GM12878 (cell line): Measurements from ENCODE around the gene KIFAP3. TPM values are rescaled to one million over a fixed set of nuclear protein-coding genes. Genes with fewer than 3 reads are reported as not detected.

ENCODE experiments used
- ATAC-seq: fragments of 200-7000 bp; cut with Tn5 transposase; 3 replicates; pipeline ENCODE4 v1.9.1; 2020; ENCODE audit warnings: mild to moderate bottlenecking, moderate library complexity
- BruUV-seq: library from RNA; stranded (reverse); fragments of 400-500 nt; replicated peaks from 2 replicates; lab custom pipeline; 2021; lab: Mats Ljungman, UMichigan
- CTCF ChIA-PET: fragments of 300-600 bp; sonication (Branson Sonifier 250); formaldehyde crosslinking; extraction: SDS; loops from one replicate; lab custom pipeline; 2021; ENCODE audit warnings: inconsistent platforms; lab: Yijun Ruan, JAX
- POLR2A ChIA-PET: fragments of 350-600 bp; formaldehyde crosslinking; extraction: SDS; loops from one replicate; lab custom pipeline; 2021; ENCODE audit warnings: inconsistent platforms; lab: Charles Lee
- RAD21 ChIA-PET: fragments of 300-600 bp; sonication (Branson Sonifier 250); formaldehyde crosslinking; loops from one replicate; lab custom pipeline; 2023; ENCODE audit warnings: antibody characterized with exemption; ENCODE audit not compliant: unreplicated experiment; lab: Charles Lee
- SMC1A ChIA-PET: fragments of 300-600 bp; sonication (Branson Sonifier 250); formaldehyde crosslinking; loops from one replicate; lab custom pipeline; 2023; ENCODE audit not compliant: unreplicated experiment, uncharacterized antibody; lab: Charles Lee
- DNase-seq: peaks from one replicate; pipeline ENCODE4 v3.0.0-alpha.2; 2011; ENCODE audit warnings: low read depth, low spot score
- FAIRE-seq: peaks from 3 replicates; lab custom pipeline; 2011; peaks lifted over from hg19 to GRCh38; lab: Jason Lieb, UNC
- H2AFZ ChIP-seq: 2 replicates; pipeline ENCODE4 v1.6.0; 2011; ENCODE audit warnings: low read depth, low read length, control low read depth; ENCODE audit not compliant: control insufficient read depth
- H3K27ac ChIP-seq: 2 replicates; pipeline ENCODE4 v1.5.1; 2011; ENCODE audit warnings: control low read depth; ENCODE audit not compliant: control insufficient read depth, insufficient read depth
- H3K27me3 ChIP-seq, 2 experiments: replicated peaks in 1 of 2; 2 replicates each; pipeline versions ENCODE4 v1.6.0 to v1.6.1; 2011; ENCODE audit warnings: low read length in 1 of 2; ENCODE audit not compliant: control insufficient read depth in 2 of 2, insufficient read depth in 2 of 2
- H3K36me3 ChIP-seq, 2 experiments: 2 replicates each; pipeline ENCODE4 v1.5.1; 2011; ENCODE audit warnings: low read length in 1 of 2; ENCODE audit not compliant: control insufficient read depth in 2 of 2, insufficient read depth in 2 of 2
- H3K4me1 ChIP-seq: 2 replicates; pipeline ENCODE4 v1.6.1; 2011; ENCODE audit warnings: mild to moderate bottlenecking, low read length, moderate library complexity, mixed read lengths; ENCODE audit not compliant: control insufficient read depth, insufficient read depth
- H3K4me2 ChIP-seq: 2 replicates; pipeline ENCODE4 v1.6.0; 2011; ENCODE audit warnings: control low read depth; ENCODE audit not compliant: control insufficient read depth, insufficient read depth
- H3K4me3 ChIP-seq: fragments of 200-600 bp; sonication (generic); 2 replicates; pipeline ENCODE4 v1.5.1; 2016
- H3K79me2 ChIP-seq: 2 replicates; pipeline ENCODE4 v1.6.0; 2011; ENCODE audit warnings: low read length; ENCODE audit not compliant: control insufficient read depth, insufficient read depth
- H3K9ac ChIP-seq: 2 replicates; pipeline ENCODE4 v1.8.0; 2011; ENCODE audit warnings: low read length, control low read depth, mixed read lengths; ENCODE audit not compliant: control insufficient read depth, insufficient read depth
- H3K9me3 ChIP-seq: replicated peaks from 3 replicates; pipeline ENCODE4 v1.5.1; 2011; ENCODE audit warnings: mild to moderate bottlenecking, low read length; ENCODE audit not compliant: control insufficient read depth, insufficient read depth
- H4K20me1 ChIP-seq: 2 replicates; pipeline ENCODE4 v1.6.0; 2011; ENCODE audit not compliant: control insufficient read depth, insufficient read depth
- BCL3 ChIP-seq: IDR thresholded peaks from 2 replicates; pipeline ENCODE4 v1.6.1; 2011; ENCODE audit warnings: borderline replicate concordance, low read depth, mild to moderate bottlenecking, moderate library complexity, low read length; ENCODE audit not compliant: insufficient read depth, poor library complexity, severe bottlenecking
- MLLT1 ChIP-seq: fragments of 450-650 bp; IDR thresholded peaks from 2 replicates; pipeline ENCODE4 v1.6.1; 2016; ENCODE audit warnings: mild to moderate bottlenecking
- NRF1 ChIP-seq: conservative IDR thresholded peaks from 2 replicates; pipeline ENCODE4 v1.6.1; 2011; ENCODE audit warnings: mild to moderate bottlenecking, low read depth, low read length, improper control_type of control experiment
- SUPT20H ChIP-seq: IDR thresholded peaks from 2 replicates; pipeline ENCODE4 v1.6.1; 2011; ENCODE audit warnings: low read depth, mild to moderate bottlenecking, low read length, moderate library complexity, borderline replicate concordance; ENCODE audit not compliant: control insufficient read depth
- WGBS: methylation state at CpG from one replicate; pipeline ENCODE4 v1.1.6; 2016; ENCODE audit warnings: low lambda C conversion rate; ENCODE audit not compliant: insufficient replicate concordance, insufficient coverage; ENCODE audit errors: missing lambda C conversion rate; 5-methylcytosine and 5-hydroxymethylcytosine counted together
- in situ Hi-C: fragments of 300-500 bp; cut with MboI; formaldehyde crosslinking; loops from 9 replicates; pipeline ENCODE4 v1.14.3; 2018; ENCODE audit warnings: mixed read lengths
- intact Hi-C: fragments of 100-400 bp; cut with micrococcal nuclease; formaldehyde crosslinking; loops from one replicate; pipeline ENCODE4 v1.14.2; 2022; ENCODE audit not compliant: unreplicated experiment
- polyA plus RNA-seq, 11 experiments: library from polyadenylated mRNA; depleted of rRNA in 4 of 11; unstranded in 6 of 11; stranded (reverse) in 5 of 11; fragments of >200 nt; fragmentation: Nextera tagmentation in 4 of 11; fragmentation: Illumina TruSeq in 1 of 11; extraction: Ambion mirVana in 4 of 11; extraction: Trizol in 1 of 11; gene quantifications; 1 replicate in 1 of 11; 2 replicates in 10 of 11; pipeline versions ENCODE4 v1.2.1 to v1.2.3, GENCODE V29; 2011 to 2016; ENCODE audit warnings: inconsistent platforms in 2 of 11, missing spikeins in 2 of 11, low read depth in 1 of 11
- total RNA-seq, 4 experiments: library from RNA; depleted of rRNA in 3 of 4; stranded (reverse); fragments of >200 nt in 3 of 4; fragmentation: Illumina TruSeq in 1 of 4; extraction: Trizol in 1 of 4; gene quantifications; 2 replicates each; pipeline versions ENCODE4 v1.2.1 to v1.2.3, GENCODE V29; 2013 to 2021

KIFAP3 gene
- total and polyA plus RNA-seq, 10 of the 15 experiments (the other 5 are each of a cell fraction or from before 2014, with no cell fraction given) = 13.7 to 100 (median 18.9) TPM

- no peak for TF ChIP-seq SUPT20H
- TF ChIP-seq MLLT1 = peak; percentile 64
Measured at GRCh38 chr1:170067253-170067819, 7.2 kb downstream of the KIFAP3 start (continued).

GRCh38 chr1:170064821-170065220, 9.7 kb downstream of the KIFAP3 start:
- Histone ChIP-seq H2AFZ (no peak overlapping the region), H3K27me3 (no peaks in the 10 kb centered on the region), H3K27ac (no peak overlapping the region), H3K4me3 (no peak overlapping the region), H3K36me3 (no peaks in the 10 kb centered on the region), H3K9ac (no peak overlapping the region), H3K9me3 (no peaks in the 10 kb centered on the region; the same call in 2 of the 3 replicates), H4K20me1 (no peaks in the 10 kb centered on the region), H3K4me1 (no peaks in the 10 kb centered on the region), H3K4me2 (no peak overlapping the region), H3K79me2 (peaks cover 47% of the 10 kb centered on the region)
- intact Hi-C loops = no loop called here
- CTCF ChIA-PET = no interaction called here
- POLR2A ChIA-PET = interaction anchor here (0.6 to 0.7 kb wide), 2 partner anchors 11 to 290 kb away, joined by 3 to 5 read pairs; no protein-coding TSS in a partner anchor
- no peak for ATAC-seq
- no TSS peak for BruUV-seq
- WGBS = 100% methylated on average over 1 of the region's 1 CpG
- DNase-seq = no peak
- FAIRE-seq = no peak
- SMC1A ChIA-PET = interaction anchor here (1.0 kb wide), 1 partner anchor 156 kb away, joined by 3 read pairs; no protein-coding TSS in a partner anchor
- in situ Hi-C loops = no loop called here
- RAD21 ChIA-PET = no interaction called here
- TF ChIP-seq BCL3 (no peak), NRF1 (no peak)
